Breast epithelium (tissue), 3 donors: Measurements from ENCODE around the gene IL1RAPL2.

Experiments used
- POLR2A ChIP-seq: fragments of 450-650 bp; IDR thresholded peaks from one replicate; pipeline ENCODE4 v1.6.1; 2016; ENCODE audit warnings: antibody characterized with exemption, mild to moderate bottlenecking, moderate library complexity
- POLR2AphosphoS5 ChIP-seq, 3 donors: sonication (generic); formaldehyde crosslinking; IDR thresholded peaks; one replicate each; pipeline ENCODE4 v1.6.1; 2017; ENCODE audit warnings: antibody characterized with exemption in 3 of 3
- TF ChIP-seq, protein P1 (sequence below), 3 donors: fragments of 450-650 bp; IDR thresholded peaks; one replicate each; pipeline ENCODE4 v1.5.1; 2016 to 2017; ENCODE audit warnings: antibody characterized with exemption in 3 of 3, mild to moderate bottlenecking in 3 of 3, moderate library complexity in 3 of 3

DNA sequence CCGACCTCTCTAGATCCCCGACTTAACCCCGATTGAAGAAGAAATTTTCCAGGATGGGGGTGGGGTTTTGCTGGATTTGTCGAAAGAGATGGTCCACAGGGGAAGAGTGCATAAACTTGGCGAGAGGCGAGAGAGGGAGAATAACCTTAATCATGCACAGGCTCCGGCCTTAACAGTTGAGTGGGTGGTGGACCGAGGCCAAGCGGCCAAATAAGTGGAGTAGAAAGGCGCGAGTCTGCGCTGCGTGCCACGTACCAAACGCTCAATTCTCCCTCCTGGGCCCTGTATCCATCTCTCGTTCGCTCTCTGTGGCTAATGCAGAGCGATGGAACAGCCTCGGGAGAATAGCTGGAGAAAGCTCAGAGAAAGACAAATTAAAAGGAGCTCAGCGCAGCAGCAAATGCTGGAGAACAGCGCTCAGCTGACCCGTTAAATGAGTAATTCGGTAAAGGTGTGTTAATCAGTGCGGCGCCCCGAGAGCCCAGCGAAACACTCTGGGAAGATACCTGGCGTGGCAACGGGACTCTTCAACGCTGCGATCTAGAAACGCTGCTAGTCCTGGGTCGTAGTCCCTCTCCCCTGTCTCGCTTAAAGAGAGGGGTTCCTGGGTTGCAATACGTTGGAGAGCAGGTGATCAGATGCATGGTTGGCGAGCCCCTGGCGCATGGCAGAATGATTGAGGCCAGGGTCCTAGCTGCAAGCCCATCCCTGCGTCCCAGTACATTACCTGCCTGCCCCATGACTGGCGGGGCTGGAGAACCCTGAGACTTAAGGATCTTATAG, 887 bp upstream of the IL1RAPL2 start:
- TF ChIP-seq POLR2A, result no peak
- TF ChIP-seq, protein P1, sequence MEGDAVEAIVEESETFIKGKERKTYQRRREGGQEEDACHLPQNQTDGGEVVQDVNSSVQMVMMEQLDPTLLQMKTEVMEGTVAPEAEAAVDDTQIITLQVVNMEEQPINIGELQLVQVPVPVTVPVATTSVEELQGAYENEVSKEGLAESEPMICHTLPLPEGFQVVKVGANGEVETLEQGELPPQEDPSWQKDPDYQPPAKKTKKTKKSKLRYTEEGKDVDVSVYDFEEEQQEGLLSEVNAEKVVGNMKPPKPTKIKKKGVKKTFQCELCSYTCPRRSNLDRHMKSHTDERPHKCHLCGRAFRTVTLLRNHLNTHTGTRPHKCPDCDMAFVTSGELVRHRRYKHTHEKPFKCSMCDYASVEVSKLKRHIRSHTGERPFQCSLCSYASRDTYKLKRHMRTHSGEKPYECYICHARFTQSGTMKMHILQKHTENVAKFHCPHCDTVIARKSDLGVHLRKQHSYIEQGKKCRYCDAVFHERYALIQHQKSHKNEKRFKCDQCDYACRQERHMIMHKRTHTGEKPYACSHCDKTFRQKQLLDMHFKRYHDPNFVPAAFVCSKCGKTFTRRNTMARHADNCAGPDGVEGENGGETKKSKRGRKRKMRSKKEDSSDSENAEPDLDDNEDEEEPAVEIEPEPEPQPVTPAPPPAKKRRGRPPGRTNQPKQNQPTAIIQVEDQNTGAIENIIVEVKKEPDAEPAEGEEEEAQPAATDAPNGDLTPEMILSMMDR (IDR thresholded peaks at IDR 0.05), result no peak
- TF ChIP-seq POLR2AphosphoS5 (IDR thresholded peaks at IDR 0.05), result no peak
